ENCODE results near the gene SIK3. TPM values are rescaled to one million over a fixed set of nuclear protein-coding genes. Genes with fewer than 3 reads are reported as not detected.
A peak's percentile ranks its signal among the peaks of the same experiment; 100 is the strongest.

The SIK3 gene
- total RNA-seq, 1 experiment from 2014 or later, result 4.1 TPM

DNA sequence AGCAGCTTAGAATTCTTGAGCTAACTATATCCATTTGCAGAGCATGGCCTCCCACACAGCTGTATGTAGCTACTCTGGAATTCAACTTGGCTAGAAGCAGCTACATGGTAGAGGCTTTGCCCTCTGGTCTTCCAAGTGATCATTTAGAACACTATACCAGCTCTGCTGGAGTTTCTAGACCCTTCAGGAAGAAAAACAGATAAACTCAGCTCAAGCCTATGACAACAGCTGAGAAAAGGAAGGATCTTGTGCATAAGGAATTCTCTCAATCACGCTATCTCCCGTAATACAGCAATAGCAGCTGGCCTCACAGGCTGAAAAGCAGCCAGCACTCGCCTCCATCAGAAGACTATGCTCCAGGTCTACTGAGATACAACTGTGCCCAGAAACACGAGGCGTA lies 210.2 kb downstream of the SIK3 start:
- H2AFZ ChIP-seq (ENCODE audit: low read length), result no peak overlapping the region
- H3K79me2 ChIP-seq (ENCODE audit: low read length), result no peaks in the 10 kb centered on the region

DNA sequence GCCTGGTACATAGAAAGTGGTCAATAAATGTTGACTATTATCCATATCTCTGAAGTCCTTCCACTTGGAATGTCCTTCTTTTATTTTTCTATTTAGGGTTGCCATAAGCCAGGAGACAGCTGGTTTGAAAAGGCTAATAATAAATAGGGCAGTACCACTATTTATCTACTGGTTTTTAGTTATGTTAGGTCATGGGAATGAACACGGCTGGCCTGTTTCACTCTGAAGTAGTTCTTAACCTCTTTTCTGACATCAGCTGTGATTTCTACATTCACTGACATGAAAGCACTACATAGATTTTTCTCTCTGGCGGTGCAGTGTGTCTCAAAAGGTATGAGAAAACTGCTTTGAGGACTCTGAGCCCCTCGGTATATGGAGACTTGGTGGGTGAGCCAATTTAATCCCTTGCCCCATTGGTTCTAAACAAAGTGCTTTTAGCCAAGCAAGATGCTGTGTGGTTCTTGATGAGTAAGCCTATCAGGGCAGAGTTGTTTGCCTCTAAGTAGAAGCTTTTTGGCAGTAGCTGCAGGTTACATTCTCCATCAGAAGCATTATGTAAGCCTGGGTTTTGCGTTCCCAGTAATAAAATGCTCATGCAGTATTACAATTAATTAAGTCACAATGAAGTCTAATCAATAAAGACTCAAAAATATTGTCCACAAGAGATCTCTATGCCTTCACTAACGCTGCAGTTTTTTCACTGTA lies 212.1 kb downstream of the SIK3 start:
- H4K20me1 ChIP-seq (ENCODE audit: insufficient read depth, low read depth, low read length), result no peaks in the 10 kb centered on the region
- H3K9ac ChIP-seq (ENCODE audit: low read length), result no peak overlapping the region
- H3K36me3 ChIP-seq (ENCODE audit: insufficient read depth, low read length), result no peaks in the 10 kb centered on the region
- no peak overlapping the region for H3K27ac ChIP-seq (ENCODE audit: low read length)
- no peak overlapping the region for H3K4me3 ChIP-seq (ENCODE audit: low read length)
- H3K9me3 ChIP-seq (ENCODE audit: low read length), result no peaks in the 10 kb centered on the region
- no peak overlapping the region for H2AFZ ChIP-seq (ENCODE audit: low read length)
- DNase-seq, result no peak
- H3K4me2 ChIP-seq (ENCODE audit: low read depth, low read length, poor library complexity, severe bottlenecking), result no peak overlapping the region
- H3K79me2 ChIP-seq (ENCODE audit: low read length), result no peaks in the 10 kb centered on the region
- no peaks in the 10 kb centered on the region for H3K9me2 ChIP-seq (replicated peaks; ENCODE audit: insufficient read depth, low read length)
- no peaks in the 10 kb centered on the region for H3K4me1 ChIP-seq (ENCODE audit: low read length)
- no peaks in the 10 kb centered on the region for H3K27me3 ChIP-seq (ENCODE audit: low read length)

More for the DNA sequence above, 210.2 kb downstream of the SIK3 start:
- H3K9me2 ChIP-seq (replicated peaks; ENCODE audit: insufficient read depth, low read length), result no peaks in the 10 kb centered on the region
- H3K27me3 ChIP-seq (ENCODE audit: low read length), result no peaks in the 10 kb centered on the region
- no peak for DNase-seq
- H3K4me3 ChIP-seq (ENCODE audit: low read length), result no peak overlapping the region
- no peak overlapping the region for H3K27ac ChIP-seq (ENCODE audit: low read length)
- H3K9me3 ChIP-seq (ENCODE audit: low read length), result no peaks in the 10 kb centered on the region
- no peaks in the 10 kb centered on the region for H4K20me1 ChIP-seq (ENCODE audit: insufficient read depth, low read depth, low read length)
- H3K9ac ChIP-seq (ENCODE audit: low read length), result no peak overlapping the region
- no peaks in the 10 kb centered on the region for H3K36me3 ChIP-seq (ENCODE audit: insufficient read depth, low read length)
- no peak overlapping the region for H3K4me2 ChIP-seq (ENCODE audit: low read depth, low read length, poor library complexity, severe bottlenecking)
- no peaks in the 10 kb centered on the region for H3K4me1 ChIP-seq (ENCODE audit: low read length)

DNA sequence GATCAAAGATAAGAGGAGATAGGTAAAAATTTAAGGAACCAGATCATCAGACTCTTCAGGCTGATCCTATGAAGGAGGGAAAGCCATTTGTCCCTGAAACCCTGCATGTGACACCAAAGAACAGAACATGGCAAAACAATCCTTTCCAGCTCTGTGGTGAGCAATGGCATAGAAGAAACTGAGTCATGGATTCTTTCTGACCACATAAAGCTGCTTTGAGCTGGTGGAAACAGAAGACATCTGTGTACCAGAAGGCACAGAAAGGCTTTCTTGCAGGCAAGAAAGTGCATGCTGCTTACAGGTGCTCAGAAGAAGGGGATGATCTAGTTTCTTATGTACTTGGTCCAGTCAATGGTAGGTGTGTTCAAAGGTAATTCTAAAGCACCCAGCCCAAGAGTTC lies 215.8 kb downstream of the SIK3 start:
- Histone ChIP-seq H3K9me3 (ENCODE audit: low read length) (no peaks in the 10 kb centered on the region), H3K79me2 (ENCODE audit: low read length) (no peaks in the 10 kb centered on the region), H3K4me1 (ENCODE audit: low read length) (no peaks in the 10 kb centered on the region), H3K9ac (ENCODE audit: low read length) (no peak overlapping the region), H3K27me3 (ENCODE audit: low read length) (no peaks in the 10 kb centered on the region), H3K36me3 (ENCODE audit: insufficient read depth, low read length) (no peaks in the 10 kb centered on the region), H2AFZ (ENCODE audit: low read length) (no peak overlapping the region), H3K4me3 (ENCODE audit: low read length) (no peak overlapping the region), H3K9me2 (replicated peaks; ENCODE audit: insufficient read depth, low read length) (no peaks in the 10 kb centered on the region), H3K27ac (ENCODE audit: low read length) (no peak overlapping the region), H3K4me2 (ENCODE audit: low read depth, low read length, poor library complexity, severe bottlenecking) (no peak overlapping the region), H4K20me1 (ENCODE audit: insufficient read depth, low read depth, low read length) (no peaks in the 10 kb centered on the region)
- DNase-seq, result no peak

DNA sequence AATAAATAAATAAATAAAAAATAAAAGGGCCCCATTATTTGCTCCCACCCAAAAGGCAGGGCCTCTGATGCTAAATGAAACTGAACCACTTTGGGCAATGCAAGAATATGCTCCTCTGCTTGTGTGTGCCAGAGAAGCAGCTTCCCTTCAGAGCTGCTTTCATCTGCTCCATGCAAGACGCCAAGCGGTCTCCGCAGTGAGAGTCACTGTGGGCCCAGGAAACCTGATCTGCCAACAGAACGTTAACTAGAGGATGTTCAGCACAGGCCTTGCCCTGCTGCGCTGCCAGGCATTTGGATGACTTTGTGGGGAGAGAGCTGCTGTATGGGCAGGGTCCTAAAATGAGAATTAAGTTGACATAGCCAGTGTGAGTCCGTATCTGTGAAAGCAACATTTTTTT lies 217.1 kb downstream of the SIK3 start:
- H3K9me2 ChIP-seq (replicated peaks; ENCODE audit: insufficient read depth, low read length), result no peaks in the 10 kb centered on the region

DNA sequence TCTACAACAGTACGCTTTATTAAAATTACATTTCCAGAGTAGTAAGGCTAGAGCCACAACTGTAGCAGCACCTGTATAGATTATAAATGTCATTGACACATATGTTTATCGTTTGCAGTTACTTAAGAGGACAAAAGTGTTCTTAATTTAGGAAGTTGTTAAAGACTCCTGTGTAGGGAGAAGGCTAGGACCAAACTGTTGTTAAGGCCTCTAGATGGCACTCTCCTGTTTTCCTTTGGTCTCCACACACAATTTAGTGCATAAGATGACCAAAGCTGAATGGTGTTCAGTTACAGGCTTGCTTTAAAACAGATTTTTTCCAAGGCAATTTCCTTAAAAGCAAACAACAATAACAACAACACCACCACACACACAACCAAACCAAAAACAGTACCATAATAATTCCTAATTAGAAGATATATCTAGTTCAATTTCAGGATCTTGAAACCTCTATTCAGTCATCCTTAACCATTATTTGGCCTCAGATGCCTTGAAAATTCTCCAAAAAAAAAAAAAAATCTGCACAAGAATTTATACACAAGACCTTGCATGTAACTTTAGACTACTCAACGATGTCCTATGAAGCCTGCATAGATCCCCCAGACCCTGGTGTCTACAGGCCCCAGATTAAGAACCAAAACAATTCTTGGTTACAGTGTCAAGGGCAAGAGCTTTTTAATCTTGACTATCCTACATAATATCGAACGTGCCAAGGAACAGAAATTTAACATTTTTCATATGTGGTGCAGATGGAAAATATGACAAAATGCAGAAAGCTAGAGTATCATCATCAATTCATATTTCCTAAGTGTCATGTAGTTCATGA lies 218.2 kb downstream of the SIK3 start:
- no peaks in the 10 kb centered on the region for H3K27me3 ChIP-seq (ENCODE audit: low read length)
- no peak overlapping the region for H2AFZ ChIP-seq (ENCODE audit: low read length)
- peak; percentile 53 for DNase-seq
- H3K4me3 ChIP-seq (ENCODE audit: low read length), result no peak overlapping the region
- no peak overlapping the region for H3K4me2 ChIP-seq (ENCODE audit: low read depth, low read length, poor library complexity, severe bottlenecking)
- no peaks in the 10 kb centered on the region for H3K79me2 ChIP-seq (ENCODE audit: low read length)
- no peaks in the 10 kb centered on the region for H3K9me3 ChIP-seq (ENCODE audit: low read length)
- no peaks in the 10 kb centered on the region for H3K9me2 ChIP-seq (replicated peaks; ENCODE audit: insufficient read depth, low read length)
- no peaks in the 10 kb centered on the region for H3K36me3 ChIP-seq (ENCODE audit: insufficient read depth, low read length)
- H3K27ac ChIP-seq (ENCODE audit: low read length), result no peak overlapping the region
- H4K20me1 ChIP-seq (ENCODE audit: insufficient read depth, low read depth, low read length), result no peaks in the 10 kb centered on the region
- no peak overlapping the region for H3K9ac ChIP-seq (ENCODE audit: low read length)
- no peaks in the 10 kb centered on the region for H3K4me1 ChIP-seq (ENCODE audit: low read length)

More for the DNA sequence above, 217.1 kb downstream of the SIK3 start:
- Histone ChIP-seq H3K9me3 (ENCODE audit: low read length) (no peaks in the 10 kb centered on the region), H3K27me3 (ENCODE audit: low read length) (no peaks in the 10 kb centered on the region), H2AFZ (ENCODE audit: low read length) (no peak overlapping the region), H3K4me3 (ENCODE audit: low read length) (no peak overlapping the region), H3K79me2 (ENCODE audit: low read length) (no peaks in the 10 kb centered on the region), H3K4me1 (ENCODE audit: low read length) (no peaks in the 10 kb centered on the region), H4K20me1 (ENCODE audit: insufficient read depth, low read depth, low read length) (no peaks in the 10 kb centered on the region), H3K4me2 (ENCODE audit: low read depth, low read length, poor library complexity, severe bottlenecking) (no peak overlapping the region), H3K9ac (ENCODE audit: low read length) (no peak overlapping the region), H3K27ac (ENCODE audit: low read length) (no peak overlapping the region), H3K36me3 (ENCODE audit: insufficient read depth, low read length) (no peaks in the 10 kb centered on the region)
- DNase-seq, result no peak

DNA sequence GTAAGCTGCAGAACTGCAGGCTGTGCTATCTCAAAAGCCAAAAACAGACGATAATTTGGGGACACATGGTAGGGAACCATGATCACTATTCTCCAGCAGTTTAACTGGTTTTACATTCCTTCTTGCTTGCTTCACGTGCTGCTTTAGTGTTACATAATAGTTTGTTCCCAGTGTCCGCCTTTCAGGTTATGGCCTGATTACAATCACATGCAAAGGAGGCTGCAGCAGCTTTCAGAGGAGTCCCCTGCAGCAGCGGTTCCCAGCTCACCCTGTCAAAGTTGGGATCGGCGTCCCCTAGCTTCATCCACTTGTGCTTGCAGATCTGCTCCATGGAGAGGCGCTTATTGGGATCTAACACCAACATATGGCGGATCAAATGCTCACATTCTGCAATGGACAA lies 221.6 kb downstream of the SIK3 start:
- no peak for DNase-seq
- Histone ChIP-seq H3K79me2 (ENCODE audit: low read length) (no peaks in the 10 kb centered on the region), H3K4me1 (ENCODE audit: low read length) (no peaks in the 10 kb centered on the region), H3K4me3 (ENCODE audit: low read length) (no peak overlapping the region), H3K36me3 (ENCODE audit: insufficient read depth, low read length) (no peaks in the 10 kb centered on the region), H3K9me2 (replicated peaks; ENCODE audit: insufficient read depth, low read length) (no peaks in the 10 kb centered on the region), H2AFZ (ENCODE audit: low read length) (no peak overlapping the region), H3K27ac (ENCODE audit: low read length) (no peak overlapping the region), H4K20me1 (ENCODE audit: insufficient read depth, low read depth, low read length) (no peaks in the 10 kb centered on the region), H3K9ac (ENCODE audit: low read length) (no peak overlapping the region), H3K4me2 (ENCODE audit: low read depth, low read length, poor library complexity, severe bottlenecking) (no peak overlapping the region), H3K27me3 (ENCODE audit: low read length) (no peaks in the 10 kb centered on the region), H3K9me3 (ENCODE audit: low read length) (no peaks in the 10 kb centered on the region)

DNA sequence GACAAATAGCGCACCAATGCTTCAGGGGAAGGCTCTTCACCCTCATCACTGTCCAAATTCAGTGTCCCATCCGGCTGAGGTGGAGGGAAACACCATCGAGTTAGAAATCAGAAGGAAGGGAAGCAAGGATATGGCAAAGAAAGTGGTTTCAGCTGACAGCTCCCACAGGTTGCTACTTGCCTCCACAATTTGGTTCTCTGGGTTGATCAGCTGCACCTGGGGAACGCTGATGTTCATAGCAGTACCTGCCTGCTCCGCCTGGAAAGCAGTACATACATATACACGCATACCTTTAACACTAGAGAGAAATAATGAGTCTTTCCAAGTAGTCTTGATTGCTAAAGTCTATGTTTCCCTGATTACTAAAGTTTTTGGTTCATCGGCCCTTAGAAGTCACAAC lies 223.0 kb downstream of the SIK3 start:
- Histone ChIP-seq H3K9me3 (ENCODE audit: low read length) (no peaks in the 10 kb centered on the region), H3K79me2 (ENCODE audit: low read length) (no peaks in the 10 kb centered on the region), H3K27me3 (ENCODE audit: low read length) (no peaks in the 10 kb centered on the region), H3K4me1 (ENCODE audit: low read length) (no peaks in the 10 kb centered on the region), H3K9me2 (replicated peaks; ENCODE audit: insufficient read depth, low read length) (no peaks in the 10 kb centered on the region), H3K27ac (ENCODE audit: low read length) (no peak overlapping the region), H3K9ac (ENCODE audit: low read length) (no peak overlapping the region), H2AFZ (ENCODE audit: low read length) (no peak overlapping the region), H4K20me1 (ENCODE audit: insufficient read depth, low read depth, low read length) (no peaks in the 10 kb centered on the region), H3K4me3 (ENCODE audit: low read length) (no peak overlapping the region), H3K4me2 (ENCODE audit: low read depth, low read length, poor library complexity, severe bottlenecking) (no peak overlapping the region), H3K36me3 (ENCODE audit: insufficient read depth, low read length) (no peaks in the 10 kb centered on the region)
- no peak for DNase-seq

DNA sequence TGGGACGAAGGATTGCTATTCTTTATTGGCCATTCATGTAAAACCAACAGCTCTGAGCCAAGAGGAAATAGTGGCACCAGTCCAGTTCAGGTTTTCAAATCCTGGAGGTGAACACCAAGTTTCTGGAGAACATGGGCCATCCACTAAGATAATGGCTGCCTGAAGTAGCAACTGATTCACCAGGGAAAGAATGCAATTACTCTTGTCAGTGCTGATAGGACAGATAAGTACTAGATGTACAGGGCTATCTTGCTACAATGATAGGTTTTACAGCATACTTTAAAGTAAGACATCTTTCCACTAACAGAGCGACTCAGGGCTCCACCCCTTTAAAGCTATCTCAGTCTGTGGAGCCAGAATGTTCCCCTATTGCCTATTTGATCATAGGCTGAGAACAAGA lies 224.0 kb downstream of the SIK3 start:
- H3K9me3 ChIP-seq (ENCODE audit: low read length), result no peaks in the 10 kb centered on the region
- H3K4me2 ChIP-seq (ENCODE audit: low read depth, low read length, poor library complexity, severe bottlenecking), result no peak overlapping the region
- H3K27me3 ChIP-seq (ENCODE audit: low read length), result no peaks in the 10 kb centered on the region
- H3K27ac ChIP-seq (ENCODE audit: low read length), result no peak overlapping the region
- no peaks in the 10 kb centered on the region for H4K20me1 ChIP-seq (ENCODE audit: insufficient read depth, low read depth, low read length)
- H3K79me2 ChIP-seq (ENCODE audit: low read length), result no peaks in the 10 kb centered on the region
- H2AFZ ChIP-seq (ENCODE audit: low read length), result no peak overlapping the region
- H3K9me2 ChIP-seq (replicated peaks; ENCODE audit: insufficient read depth, low read length), result no peaks in the 10 kb centered on the region
- no peak for DNase-seq
- no peak overlapping the region for H3K9ac ChIP-seq (ENCODE audit: low read length)
- H3K36me3 ChIP-seq (ENCODE audit: insufficient read depth, low read length), result no peaks in the 10 kb centered on the region
- H3K4me3 ChIP-seq (ENCODE audit: low read length), result no peak overlapping the region
- H3K4me1 ChIP-seq (ENCODE audit: low read length), result no peaks in the 10 kb centered on the region

Data from Karpas-422 (cell line).